KG1 (cell line): ENCODE results near the gene RPS6KA5.
"Not testable (repeated sequence)": the region's sequence is repeated elsewhere in the genome, so short reads cannot be mapped to it uniquely, and the experiment has no call there.

Source experiments
- DNase-seq: peaks from one replicate; lab custom pipeline; 2025; lab: John Stamatoyannopoulos, UW

The RPS6KA5 gene

DNA sequence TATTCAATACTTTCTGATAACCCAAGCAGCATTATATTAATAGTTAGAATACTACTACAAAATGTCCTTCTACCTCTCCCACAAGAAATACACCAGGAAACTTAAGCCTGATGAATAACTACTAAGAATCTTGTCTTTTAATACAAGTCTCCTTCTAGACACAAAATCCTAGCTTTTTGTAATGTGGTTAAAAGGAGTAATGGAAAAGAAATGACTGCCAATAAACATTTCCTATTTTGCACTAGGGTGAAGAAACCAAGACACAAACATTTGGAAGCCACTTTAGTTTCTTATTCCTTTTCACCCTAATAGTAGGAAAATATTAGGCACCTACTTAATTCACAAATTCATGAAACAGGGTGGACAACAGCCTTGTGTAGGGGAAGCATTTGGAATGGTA, 192.9 kb downstream of the RPS6KA5 start:
- no peak for DNase-seq

DNA sequence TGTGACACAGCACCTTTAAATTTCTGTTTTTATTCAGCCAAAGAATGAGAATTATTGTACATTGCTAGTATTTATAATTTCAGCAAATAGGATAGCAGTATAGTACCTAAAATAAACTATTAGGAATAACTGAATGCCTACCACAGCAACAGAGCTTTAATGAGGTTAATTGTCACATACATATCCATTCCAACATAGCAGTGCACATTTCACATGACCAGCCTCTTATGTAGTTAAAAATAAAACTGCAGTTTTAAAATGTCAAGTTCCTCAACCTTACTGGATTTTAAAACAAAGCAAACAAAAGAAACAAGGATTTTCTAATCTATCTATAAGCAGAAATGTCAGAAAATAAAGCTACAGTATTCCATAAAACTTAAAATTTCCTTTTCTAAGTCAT, 193.6 kb downstream of the RPS6KA5 start:
- DNase-seq, result no peak

GRCh38 chr14:90864741-90865140, 195.7 kb downstream of the RPS6KA5 start:
- DNase-seq, result no peak

DNA sequence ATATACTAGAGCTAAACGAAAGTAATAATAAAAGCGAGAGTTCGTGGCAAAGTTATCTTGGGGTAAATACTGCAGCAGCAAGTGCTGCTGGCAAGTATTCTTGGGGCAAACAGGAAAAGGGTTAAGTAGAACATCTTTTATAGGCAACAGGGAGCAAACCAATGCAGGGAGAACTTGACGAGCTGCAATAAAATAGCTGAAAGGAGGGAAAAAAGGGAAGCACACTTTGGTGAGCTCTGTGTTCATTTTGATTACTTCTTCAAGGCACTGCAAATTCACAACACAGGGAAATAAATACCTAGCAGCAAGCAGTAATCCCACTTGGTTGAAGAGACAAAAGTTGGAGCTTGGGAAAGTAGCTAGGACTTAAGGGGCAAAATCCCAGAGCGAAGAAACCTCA, 201.9 kb downstream of the RPS6KA5 start:
- no peak for DNase-seq

DNA sequence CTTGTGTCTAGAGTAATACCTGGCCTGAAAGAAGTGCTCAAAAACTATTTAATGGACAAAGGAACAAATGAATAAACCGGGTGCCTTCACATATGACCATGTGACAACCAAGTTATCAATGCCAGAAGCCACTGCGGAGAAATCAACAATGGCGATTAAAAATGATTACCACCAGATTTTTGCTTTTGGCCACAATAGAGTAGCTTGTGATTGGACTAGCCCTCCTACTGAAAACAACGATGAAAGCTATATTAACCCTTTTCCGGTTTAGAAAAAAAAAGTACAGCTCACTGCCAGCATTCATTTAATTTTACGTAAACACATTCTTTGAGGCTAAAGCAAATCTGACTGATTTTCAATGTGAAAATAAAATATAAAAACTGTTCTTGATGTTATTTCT, 202.6 kb downstream of the RPS6KA5 start:
- no peak for DNase-seq

DNA sequence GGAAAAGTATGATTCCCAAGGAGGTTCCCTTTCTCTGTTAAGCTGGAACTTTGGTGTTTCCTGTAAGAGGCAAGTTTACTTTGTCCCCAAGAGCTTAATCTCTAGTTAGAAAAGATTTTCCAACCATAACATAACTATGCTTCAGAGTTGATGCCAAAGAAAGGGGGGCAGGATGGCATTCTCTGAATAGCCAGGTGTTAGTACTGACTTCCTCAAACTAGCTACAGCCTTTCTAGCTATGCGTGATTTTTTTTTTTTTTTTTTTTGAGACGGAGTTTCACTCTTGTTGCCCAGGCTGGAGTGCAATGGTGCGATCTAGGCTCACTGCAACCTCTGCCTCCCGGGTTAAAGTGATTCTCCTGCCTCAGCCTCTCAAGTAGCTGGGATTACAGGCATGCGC, 204.3 kb downstream of the RPS6KA5 start:
- not testable (repeated sequence) for DNase-seq

DNA sequence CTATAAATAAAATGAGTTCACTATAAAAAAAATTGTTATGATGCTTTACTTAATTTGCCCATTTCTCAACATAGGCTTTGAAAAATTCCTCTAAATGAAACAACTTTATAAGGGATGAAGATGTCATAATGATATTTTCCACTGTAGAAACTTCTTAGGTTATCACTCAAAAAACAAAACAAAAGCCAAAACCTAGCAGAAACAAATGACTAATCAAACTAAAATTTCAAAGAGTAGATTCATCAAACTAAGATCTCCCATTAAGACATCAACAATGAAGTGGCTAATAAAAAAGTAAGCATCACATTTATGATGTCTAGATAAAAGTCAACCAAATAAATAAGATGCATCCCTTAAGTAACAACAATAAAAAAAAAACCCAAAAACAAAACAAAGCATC, 207.3 kb downstream of the RPS6KA5 start:
- no peak for DNase-seq

DNA sequence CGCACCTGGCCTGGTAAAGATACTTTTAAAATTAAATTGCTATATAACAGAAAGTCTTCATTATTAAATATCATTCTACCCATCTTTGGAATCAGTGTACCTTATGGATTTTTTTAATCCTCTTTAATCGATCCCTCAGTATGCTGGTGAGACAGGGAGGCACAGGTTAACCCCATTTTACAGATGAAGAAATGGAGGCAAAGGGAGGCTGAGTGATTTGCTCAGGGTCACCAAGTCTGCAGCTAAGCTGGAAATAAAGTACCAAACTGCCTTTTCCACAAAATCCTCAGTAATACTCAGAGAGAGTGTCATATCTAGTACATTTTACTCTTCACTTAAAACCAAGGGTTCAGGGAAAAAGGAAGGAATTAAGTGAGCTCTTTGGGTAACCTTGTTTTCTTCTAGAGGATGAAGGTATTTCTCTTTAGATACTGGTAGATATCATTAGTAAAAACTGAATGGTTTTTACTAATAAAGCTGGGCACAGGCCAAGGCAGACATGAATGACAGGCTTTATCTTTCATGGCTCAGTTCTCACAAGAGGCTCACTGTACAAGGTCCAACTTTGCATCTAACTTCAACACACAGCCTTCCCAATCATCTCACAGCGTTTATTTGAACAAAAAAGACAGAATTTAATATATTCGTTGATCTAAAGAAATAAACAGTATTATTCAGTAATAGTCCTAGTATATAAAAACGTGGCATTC, 209.0 kb downstream of the RPS6KA5 start:
- DNase-seq, result no peak

GRCh38 chr14:90850487-90850886, 210.0 kb downstream of the RPS6KA5 start:
- no peak for DNase-seq

- no peak for DNase-seq
Observed at GRCh38 chr14:90849787-90850444, 210.5 kb downstream of the RPS6KA5 start.

DNA sequence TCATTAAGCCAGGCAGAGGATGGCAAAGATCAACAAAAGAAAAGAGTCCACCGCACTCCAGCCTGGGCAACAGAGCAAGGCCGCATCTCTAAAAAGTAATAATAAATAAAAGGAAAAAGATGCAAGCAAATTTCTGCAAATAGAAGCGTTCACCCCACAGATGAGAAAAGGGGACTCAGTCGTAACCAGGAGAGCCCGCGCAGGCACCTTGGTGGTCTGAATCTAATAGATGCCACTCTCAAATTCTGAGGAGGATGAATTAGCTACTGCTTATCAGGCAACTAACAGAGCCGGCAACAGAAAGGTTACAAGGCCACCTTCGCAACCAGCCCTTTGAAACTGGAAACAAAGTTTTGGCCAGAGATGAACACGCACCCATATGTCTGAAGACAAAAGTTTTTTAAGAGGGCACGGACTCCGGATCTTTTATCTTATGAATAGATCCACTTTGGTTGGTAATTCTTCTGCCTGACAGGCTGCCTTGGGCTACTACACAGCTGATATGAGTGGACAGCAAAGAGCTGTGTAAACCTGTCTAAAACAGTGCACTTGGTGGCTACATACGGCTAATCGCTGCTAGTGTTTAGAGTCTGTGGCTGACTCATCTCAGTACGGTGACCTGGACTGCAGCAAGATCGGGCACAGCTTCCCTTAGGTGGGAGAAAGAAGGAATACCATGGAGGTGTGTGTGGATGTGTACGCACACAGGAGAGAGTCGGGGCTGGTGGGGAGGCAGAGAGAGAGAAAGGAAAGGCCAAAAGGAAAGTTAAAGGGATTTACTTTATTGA, 211.3 kb downstream of the RPS6KA5 start:
- DNase-seq, result no peak

DNA sequence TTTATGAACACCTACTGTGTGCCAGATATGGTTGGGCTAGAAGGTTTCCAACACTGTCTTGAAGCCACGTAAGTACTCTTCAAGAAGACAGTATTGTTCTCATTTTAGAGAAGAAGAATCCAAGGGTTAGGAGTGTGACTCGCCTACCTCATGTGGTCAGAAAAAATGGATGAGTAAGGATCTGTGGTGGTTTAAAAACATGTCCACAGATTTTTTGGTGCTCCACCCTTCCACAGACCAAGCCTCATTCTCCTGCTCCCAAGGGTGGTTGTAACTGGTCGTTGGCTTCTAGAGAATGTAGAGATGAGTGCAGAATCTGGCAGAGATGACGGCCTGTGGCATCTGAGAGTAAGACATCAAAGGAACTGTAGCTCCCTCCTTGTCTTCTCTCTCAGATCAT, 213.9 kb downstream of the RPS6KA5 start:
- DNase-seq, result no peak

- no peak for DNase-seq
Observed at GRCh38 chr14:90844321-90844720, 216.1 kb downstream of the RPS6KA5 start.

- DNase-seq, result no peak
Observed at GRCh38 chr14:90842726-90843125, 217.7 kb downstream of the RPS6KA5 start.

DNA sequence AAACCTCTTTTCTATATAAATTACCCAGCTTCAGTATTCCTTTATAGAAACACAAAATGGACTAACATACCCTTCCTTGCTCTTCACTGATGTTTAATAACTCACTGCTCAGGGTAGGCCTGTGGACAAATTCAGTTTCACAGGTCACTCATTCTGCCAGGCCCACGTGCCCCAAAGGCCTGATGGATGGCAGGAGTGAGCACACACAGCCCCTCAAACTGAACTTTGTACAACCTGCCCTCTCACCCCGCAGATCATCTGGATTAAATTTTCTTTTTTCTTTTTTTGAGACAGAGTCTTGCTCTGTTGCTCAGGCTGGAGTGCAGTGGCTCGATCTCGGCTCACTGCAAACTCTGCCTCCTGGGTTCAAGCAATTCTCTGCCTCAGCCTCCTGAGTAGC, 219.8 kb downstream of the RPS6KA5 start:
- DNase-seq, result not testable (repeated sequence)

DNA sequence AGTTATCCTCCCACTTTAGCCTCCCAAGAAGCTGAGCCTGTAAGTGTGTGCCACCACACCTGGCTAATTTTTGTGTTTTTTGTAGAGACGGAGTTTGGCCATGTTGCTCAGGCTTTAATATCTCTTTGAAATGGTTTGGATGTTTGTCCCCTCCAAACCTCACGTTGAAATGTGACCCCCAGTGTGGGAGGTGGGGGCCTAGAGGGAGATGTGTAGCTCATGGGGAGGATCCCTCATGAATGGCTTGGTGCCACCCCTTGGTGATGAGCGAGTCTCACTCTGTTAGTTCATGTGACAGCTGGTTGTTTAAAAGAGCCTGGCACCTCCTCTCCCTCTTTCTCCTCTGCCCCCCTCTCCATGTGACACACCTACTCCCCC, 220.6 kb downstream of the RPS6KA5 start:
- DNase-seq, result no peak

DNA sequence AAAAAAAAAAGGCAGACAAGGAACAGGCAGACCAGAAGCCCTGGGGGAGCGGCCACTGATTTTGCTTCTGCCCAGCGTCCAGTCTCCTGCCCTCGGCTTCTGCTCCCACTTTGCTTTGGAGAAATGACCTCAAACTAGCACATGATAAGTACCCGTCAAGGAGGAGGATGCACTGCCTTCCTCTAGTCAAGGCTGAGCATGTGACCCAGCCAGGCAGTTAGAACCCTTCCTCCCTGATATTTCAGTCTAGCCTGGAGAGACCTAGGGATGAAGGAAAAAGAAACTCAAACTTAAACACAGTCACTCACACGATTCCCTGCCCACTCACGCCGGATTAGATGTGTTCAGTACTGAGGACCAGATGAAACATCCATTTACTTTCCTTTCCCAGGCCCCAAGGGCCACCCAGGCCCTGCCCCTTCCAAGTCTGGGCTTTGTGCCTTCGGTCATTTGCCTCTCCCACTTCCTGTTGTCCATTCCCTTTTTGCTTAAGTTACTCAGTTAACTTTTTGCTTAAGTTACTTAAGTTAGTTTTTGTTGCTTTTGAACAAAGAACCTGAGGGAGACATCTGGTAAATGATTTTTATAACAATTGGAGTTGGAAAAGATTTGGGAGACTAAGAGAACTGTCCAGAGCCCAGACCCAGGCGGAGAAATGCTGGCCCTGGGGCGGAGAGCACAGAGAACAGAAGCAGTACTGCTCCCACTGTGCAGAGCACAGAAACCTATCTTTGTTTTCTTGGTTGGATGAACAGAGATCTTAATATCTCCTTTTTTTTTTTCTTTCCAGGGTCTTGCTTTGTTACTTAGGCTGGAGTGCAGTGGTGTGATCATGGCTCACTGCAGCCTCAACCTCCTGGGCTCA, 221.2 kb downstream of the RPS6KA5 start:
- no peak for DNase-seq

DNA sequence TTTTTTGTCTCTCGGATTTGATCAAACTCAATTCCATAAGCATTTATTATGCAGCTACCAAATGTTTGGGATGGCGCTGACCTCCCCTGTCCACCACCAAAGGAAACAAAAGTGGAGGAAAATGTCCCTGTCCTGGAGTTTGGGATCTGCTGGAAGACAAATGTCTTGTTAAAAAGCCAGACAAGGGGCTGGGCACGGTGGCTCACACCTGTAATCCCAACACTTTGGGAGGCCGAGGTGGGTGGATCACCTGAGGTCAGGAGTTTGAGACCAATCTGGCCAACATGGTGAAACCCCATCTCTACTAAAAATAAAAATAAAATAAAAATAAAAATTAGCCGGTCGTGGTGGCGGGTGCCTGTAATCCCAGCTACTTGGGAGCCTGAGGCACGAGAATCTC, 221.9 kb downstream of the RPS6KA5 start:
- not testable (repeated sequence) for DNase-seq

- DNase-seq, result no peak
Observed at GRCh38 chr14:90837355-90837754, 223.1 kb downstream of the RPS6KA5 start.

GRCh38 chr14:90836692-90837063, 223.8 kb downstream of the RPS6KA5 start:
- DNase-seq, result no peak

DNA sequence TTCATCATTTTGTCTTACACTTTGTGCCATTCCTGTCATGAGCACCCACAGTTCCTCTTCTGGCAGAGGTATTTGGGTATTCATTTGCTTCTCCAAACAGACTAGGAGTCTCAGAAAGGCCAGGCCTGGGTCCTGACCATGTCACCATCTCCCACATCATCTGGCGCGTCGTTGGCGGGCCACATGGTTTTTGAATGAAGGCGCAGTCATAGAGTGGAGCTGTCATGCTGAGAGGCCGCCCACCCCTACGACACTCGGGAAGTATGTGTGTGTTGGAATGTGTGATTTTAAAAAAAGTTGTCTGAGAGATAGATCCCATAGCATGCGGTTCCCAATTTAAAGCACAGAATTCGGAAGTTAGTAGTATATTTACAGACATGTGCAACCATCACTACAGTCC, 228.6 kb downstream of the RPS6KA5 start:
- DNase-seq, result no peak
